ENCODE data around the gene NUAK2.

NUAK2 gene

GRCh38 chr1:205319081-205320018 lies 2.2 kb downstream of the NUAK2 start:
- no peak for DNase-seq (ENCODE audit: low read depth in 2 of 2)

DNA sequence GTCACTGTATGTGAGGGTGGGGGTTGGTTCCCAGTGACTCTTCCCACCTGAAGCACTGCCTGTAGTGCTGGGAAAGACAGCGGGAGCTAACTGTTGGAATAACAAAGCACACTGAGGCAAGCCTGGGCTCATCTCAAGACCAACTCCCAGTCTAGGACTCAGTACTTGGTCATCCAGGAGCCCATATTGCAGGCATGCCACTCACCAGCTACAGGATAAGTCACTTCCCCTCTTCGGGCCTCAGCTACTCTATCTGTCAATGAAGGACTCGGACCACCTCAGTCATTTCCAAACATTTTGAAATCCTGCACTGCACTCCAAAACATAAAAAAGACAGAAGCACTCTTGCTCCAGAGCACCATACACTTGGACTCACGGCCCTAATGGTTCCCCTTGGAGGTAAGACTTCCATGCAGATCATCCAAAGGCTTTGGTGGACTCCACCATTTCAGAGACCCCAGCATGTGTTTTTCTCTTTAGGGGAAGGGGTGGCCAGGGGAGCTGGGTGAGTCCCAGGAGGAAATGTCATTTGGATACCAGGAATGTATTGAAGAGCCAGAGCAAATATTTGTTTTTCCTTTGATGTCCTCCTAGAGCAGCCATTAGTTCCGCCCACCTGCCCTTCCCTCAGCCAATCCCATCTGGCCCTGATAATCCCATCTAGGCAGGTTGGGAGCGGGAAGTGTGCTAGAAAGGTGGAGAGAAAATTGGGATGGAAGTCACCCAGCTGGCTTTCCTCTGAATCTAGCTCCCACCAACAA lies 3.1 kb downstream of the NUAK2 start:
- no peak for DNase-seq (ENCODE audit: low read depth in 2 of 2)

DNA sequence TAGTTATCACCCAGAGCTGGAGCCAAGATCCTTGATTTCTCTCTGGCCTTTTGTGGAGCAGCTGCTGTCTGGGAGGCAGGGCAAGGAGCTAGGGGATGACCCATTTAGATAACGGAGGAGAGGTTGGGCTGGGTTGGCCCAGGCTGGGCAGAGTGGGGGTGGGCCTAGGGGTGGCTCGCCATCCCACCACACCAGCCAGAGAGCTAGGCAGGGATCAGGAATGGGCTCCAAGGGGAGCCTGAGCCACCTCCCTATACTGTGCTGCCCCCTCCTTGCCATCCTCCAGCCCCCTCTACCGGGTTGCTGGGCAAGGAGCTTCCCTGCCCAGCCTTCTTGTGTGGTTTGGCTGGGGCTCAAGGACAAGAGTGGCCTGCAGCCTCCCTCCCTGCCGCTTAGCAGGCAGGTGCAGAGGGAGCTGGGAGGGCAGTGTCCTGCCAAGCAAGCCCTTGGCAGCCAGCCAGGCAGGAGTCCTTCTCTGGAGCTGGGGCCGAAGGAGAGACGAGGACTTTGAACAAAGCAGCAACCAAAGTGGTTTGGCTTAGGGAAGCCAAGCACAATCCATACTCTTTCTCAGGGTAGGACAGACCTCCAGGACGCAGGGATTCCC lies 4.1 kb downstream of the NUAK2 start:
- DNase-seq (ENCODE audit: low read depth in 2 of 2), result no peak

- no peak for DNase-seq (ENCODE audit: low read depth in 2 of 2)
Observed at GRCh38 chr1:205316161-205316566, 5.4 kb downstream of the NUAK2 start.

DNA sequence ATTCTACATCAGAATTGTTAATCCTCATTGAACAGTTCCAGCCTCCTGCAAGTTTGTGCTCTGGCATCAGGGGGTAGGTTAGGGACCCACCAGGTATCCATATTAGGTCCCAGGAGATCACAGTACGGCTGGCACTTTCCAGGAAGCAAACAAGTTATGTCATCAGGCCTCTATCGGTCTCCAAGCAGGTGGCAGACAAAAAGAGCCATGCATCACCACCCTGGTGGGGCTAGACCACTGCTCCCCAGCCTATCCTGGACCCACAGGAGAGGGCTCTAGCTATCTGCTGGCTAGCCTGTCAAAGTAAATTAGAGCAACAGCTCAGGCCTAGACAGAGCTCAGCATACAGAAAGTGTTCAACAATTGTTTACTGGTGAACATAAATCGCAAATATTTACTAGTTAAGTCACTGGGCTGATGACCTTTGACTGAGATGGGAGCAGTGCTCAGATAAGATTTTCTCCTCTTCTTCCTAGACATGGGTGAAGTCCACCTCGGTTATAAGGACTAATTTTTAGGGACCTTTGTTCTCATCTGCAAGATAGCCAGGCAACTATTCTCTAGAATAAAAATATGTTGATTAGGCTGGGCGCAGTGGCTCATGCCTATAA lies 6.4 kb downstream of the NUAK2 start:
- DNase-seq (ENCODE audit: low read depth in 2 of 2), result no peak

- DNase-seq (ENCODE audit: low read depth in 2 of 2), result no peak
Observed at GRCh38 chr1:205313563-205314308, 7.8 kb downstream of the NUAK2 start.

DNA sequence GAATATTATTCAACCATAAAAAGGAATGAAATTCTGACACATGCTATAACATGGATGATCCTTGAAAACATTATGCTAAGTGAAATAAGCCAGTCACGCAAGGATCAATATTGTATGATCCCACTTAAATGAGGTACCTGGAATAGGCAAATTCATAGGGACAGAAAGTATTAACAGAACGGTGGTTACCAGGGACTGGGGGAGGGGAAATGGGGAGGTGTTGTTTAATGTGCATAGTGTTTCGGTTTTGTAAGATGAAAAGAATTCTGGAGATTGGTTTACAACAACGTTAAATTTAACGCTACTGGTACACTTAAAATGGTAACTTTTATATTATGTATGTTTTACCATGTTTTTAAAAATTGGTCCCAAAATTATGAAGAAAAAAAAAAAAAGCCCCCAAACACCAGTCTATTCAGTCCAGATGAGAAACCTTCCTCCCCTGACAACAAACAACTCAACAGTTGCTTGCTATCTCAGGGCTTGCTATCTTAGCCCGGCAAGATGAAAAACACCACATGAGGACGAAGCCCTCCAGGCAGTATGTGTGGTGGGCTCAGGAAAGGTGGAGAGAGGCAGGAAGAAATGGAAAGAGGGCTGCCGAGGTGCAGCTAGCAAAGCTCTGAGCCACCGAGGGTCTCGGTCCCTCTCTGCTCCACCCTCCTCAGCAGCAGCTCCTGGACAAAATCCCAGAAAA lies 8.5 kb downstream of the NUAK2 start:
- DNase-seq (ENCODE audit: low read depth in 2 of 2), result no peak

DNA sequence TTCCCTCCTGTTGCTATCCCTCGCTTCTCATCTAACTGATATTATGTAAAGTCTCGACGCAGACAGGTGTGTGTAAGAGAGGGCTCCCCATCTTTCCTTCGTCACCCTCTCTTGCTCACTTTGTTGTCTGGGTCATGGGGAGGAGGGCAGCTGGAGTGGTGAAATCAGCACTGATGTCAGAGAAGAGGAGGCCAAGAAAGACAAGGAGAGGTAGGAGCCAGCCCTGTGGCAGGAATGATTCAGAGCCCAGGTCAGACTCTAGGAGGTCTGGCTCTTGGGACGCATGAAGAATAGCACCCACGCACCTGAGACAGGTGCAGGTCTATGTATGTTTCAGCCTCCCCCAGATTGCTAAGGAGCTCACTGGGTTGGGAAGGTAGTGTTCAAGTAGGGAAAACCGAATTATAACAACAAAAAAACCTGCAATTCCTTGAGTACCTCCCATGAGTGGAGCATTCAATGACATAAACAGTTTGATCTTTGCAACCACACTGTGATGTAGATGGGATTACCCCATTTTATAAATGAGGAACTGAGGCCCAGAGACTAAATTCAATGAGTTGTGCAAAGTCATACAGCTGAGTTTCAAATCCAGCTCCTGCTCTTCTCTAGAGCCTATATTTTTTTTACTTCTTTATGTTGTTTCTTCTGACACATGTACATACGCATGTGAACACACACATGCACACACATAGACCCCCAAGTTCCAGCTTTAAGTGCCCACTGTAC lies 10.4 kb downstream of the NUAK2 start:
- no peak for DNase-seq (ENCODE audit: low read depth in 2 of 2)

DNA sequence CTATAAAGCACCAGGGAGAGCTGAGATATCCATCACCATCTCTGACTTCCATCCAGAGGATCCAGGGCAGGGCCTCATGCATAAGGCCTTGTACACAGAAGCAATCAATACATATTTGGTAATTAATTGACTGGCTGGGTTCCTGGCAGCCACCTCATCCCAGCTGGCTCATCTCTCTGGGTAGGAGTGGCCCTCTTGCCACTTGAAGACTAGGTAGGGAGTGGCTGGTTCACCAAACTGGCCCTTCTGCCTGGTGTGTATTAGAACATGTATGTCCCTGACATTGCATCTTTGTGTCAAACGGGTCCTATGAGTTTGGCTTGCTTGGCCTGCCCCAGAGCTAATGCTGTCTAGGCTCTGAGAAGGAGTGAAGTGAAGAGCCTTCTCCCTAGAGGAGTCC lies 11.8 kb downstream of the NUAK2 start:
- DNase-seq (ENCODE audit: low read depth in 2 of 2), result no peak

- DNase-seq (ENCODE audit: low read depth in 2 of 2), result no peak
Observed at GRCh38 chr1:205306929-205307566, 14.5 kb downstream of the NUAK2 start.

- no peak for DNase-seq (ENCODE audit: low read depth in 2 of 2)
Observed at GRCh38 chr1:205304695-205305070, 16.9 kb downstream of the NUAK2 start.

DNA sequence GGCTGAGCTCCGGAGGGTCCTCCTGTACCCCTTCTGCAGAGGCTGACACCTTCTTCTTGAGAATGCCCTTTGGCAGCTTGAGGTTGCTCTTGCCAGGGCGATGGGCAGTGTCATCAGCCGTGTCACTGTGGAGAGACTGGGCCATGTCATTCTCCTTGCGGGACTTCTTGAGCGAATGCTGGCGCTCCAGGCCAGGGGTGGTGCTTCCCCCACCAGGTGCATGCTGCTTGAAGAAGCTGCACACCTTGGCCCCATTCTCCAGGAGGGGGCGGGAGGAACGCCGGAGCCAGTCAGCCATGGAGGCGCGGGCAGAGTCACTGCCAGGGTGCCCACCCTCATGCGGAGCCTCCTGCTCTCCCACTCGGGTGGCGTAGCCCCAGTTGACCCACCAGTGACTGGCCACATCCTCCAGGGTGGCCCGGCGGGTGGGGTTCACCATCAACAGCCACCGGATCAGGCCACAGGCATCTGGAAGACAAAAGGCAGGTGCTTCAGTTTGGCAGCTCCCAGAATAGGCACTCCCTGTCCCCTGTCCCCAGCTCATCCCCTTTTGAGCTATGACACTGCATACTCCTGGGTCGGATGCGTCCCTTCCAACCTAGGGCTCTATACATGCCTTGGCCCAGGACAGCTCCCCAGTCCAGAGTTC lies 17.4 kb downstream of the NUAK2 start:
- no peak for DNase-seq (ENCODE audit: low read depth in 2 of 2)

DNA sequence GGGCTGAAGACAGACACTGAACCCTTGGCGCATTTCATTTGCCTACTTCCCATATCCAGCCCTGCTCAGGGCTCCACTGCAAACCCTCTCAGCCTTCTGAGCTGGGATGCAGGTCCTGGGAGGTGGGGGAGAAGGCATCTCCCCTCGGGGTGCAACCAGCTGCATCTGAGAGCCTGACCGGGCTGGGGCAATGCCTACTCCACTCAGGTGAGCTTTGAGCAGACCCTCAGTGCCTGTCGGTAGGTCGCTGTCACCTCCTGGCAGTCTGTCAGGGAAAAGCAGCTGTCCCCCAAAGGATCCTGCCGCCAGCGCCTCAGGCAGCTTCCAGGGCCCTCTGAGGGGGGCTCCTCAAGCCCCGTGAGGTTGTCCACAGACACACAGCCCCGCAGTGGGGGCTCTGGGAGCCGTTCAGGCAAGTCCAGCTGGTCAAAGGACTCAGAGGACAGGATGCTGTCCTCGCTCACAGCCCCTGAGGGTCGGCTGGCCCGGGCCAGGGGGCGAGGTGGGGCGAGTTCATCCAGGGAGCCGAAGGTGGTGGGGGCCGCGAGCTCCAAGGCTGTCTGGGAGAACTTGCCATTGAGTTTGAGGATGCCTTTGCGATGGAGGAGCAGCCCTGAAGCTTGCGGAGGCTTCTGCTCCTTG lies 18.2 kb downstream of the NUAK2 start:
- no peak for DNase-seq (ENCODE audit: low read depth in 2 of 2)

DNA sequence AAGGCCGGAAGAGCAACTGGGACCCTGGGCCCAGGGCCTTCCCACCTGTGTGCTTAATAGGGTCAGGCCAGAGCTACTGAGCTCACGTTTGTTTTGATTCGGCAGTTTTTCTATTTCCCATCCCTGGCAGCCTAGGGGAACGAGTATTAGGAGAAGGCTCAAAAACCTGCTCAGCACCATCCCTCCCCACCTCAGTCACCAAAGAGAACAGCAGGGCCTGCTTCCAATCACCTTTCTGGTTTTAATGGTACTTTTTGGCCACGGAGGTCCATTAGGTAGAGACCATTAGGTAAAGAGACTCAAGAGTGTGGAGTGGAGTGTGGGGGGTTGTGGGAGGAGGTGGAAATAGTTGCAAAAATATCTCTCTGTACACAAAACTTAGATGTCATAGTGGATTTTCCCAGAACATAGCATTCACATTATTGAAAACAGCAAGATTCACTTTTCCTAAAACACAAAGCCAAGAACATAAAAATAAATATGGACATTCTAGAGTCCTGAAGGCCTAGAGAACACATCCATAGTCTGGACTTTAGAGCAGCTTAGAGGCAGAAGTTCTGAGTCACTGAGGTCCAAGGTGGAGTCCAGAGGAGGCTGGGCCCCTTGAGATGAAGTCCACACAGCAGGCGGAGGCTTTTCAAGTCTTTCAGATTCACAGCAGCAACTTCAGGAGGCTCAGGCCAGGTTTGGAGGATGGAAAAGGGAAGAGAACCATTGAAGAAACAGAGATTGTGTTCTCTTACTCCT lies 19.5 kb downstream of the NUAK2 start:
- no peak for DNase-seq (ENCODE audit: low read depth in 2 of 2)

DNA sequence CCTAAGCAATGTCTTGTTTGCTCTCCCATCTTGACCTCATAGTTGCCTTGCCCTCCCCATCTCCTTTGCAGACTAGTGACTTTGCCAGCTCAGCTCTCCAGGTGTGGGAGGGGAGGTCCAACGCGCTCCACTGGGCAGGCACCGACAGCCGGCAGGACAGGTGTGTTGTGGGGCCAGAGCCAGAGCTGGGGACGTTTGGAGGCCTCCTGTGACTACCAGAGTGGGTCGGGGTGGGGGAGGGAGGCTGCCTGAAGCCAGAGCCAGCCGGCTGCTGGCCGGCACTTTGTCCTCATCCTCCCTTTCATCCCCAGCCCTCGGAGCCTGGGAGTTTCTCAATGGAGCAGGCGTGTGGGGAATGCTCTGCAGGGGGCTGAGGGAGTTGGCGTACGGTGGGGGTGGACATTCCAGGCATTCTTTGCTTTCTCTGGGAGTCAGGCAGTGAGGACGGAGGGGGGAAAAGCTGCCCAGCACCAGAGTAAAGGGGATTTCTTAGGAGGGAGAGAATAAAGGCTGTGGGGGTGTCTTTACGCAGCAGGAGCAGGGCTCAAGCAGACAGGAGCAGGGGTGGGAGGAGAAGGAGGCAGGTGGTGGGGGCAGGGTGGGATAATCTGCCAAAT lies 20.2 kb downstream of the NUAK2 start:
- DNase-seq (ENCODE audit: low read depth in 2 of 2), result no peak

GRCh38 chr1:205300149-205300548 lies 21.4 kb downstream of the NUAK2 start:
- DNase-seq (ENCODE audit: low read depth in 2 of 2), result no peak

DNA sequence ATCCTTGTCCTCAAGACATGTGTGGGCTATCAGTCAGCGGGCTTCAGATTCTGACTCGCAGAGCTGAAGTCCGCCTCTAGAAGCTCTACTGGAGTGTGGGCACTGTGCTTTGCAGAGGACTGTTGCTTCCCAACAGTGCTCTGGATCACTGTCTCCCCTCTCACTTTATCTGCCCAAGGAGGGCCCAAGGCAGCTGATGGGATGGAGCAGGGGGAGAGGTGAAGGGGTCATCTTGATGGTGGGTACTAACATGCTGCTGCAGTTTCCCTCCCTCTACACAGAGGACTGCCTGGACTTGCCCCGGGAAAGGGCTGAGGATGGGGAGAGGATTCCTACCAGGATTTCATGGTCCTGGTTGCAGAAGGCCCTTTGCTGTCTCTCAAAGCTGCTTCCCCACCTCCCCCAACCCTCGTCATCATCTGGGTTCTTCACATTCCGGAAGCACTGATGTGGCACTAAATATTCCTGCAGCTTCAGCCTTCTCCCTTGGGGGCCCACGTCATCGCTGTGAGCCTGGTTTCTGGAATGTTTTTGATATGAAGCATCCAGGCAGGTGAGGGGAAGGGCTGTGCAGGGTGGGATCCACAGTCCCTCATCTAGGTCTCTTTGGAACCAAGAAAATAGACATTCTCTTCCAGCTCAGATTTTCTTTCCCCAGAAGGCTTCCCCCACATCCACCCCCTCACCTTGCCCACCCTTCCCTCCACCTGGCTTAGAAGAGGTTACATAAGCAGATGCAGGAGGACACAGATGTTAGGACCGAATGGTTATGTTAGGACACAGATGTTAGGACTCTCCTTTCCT lies 23.2 kb downstream of the NUAK2 start:
- DNase-seq (ENCODE audit: low read depth in 2 of 2), result no peak

Measured in stimulated activated CD4-positive, alpha-beta T cell treated with anti-CD3 and anti-CD28 coated beads, Interleukin-4, amount 100 ng/mL, for 48 hours (primary cell).